GM19238 (cell line): ENCODE measurements around the gene KRT33A.
"Not testable (repeated sequence)": the region's sequence is repeated elsewhere in the genome, so short reads cannot be mapped to it uniquely, and the experiment has no call there.

ENCODE experiments used
- DNase-seq: peaks from one replicate; pipeline ENCODE4 v3.0.0; 2011; ENCODE audit warnings: low spot score; ENCODE audit not compliant: insufficient read length

Gene KRT33A

DNA sequence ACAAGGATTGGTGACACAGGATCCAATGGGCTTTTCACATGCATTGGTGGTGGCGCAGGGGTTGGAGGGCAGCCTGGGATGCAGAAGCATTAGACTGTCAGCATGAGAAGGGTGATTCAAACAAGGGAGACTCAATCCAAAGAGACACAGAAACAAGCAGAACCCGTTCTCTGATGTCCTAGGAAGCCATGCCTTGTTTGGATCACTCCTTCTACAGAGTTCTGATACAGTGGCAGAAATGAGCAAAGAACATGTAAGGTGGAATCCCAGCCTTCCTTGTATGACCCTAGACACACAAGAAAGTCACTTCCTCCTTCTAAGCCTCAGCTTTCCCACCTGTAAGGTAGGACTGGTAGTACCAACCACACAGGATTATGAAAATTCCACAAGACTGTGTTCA, 13.3 kb upstream of the KRT33A start:
- DNase-seq = no peak

DNA sequence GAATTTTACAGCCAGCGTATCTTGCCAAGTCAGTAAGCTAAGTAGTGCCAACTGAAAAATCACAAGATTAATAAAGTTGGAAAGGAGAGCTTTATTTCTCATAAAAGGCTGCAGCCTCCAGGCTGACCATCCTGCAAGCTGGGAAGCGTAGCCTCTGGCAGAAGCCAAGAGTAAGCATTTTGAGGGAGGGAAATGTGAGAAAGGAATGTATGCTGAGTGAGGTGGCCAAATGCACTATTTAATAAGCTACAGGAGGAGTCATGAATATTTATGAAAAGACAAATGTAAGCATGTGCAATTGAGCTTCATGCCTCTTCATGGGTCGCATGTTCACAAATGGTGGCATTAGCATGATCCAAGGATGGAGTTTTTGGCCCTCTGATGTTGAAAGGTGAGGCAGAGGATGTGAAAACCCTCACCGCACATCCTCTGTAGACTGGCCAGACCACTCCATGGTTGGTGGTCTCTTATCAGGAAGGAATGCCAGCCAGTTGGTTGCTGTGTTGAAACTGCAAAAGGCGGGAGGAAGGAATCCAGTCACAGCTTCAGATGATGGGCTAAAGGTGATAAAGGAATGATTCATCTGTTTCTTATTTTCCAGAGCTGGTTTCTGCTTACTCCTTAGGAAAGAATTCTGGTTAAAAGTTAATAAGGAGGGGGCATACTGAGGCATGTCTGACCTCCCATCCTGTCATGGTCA, 9.8 kb upstream of the KRT33A start:
- no peak for DNase-seq

DNA sequence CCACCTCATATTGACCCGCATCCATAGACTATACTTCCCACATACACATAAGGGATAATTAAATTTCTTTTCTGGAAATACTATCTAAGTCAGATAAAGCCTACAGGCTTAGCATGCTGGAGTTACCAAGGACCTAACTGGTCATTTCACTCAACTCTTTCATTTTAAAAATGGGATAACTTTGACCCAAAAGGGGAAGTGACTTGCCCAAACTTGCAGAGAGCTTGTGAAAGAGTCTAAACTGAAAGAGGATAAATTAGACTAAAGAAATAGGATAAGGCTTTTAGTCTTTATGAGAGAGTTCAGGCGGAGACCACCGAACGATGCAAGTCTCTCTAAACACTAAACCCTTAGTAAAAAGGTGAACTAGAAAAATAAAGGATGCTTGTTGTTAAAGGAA, 3.9 kb upstream of the KRT33A start:
- DNase-seq = no peak

DNA sequence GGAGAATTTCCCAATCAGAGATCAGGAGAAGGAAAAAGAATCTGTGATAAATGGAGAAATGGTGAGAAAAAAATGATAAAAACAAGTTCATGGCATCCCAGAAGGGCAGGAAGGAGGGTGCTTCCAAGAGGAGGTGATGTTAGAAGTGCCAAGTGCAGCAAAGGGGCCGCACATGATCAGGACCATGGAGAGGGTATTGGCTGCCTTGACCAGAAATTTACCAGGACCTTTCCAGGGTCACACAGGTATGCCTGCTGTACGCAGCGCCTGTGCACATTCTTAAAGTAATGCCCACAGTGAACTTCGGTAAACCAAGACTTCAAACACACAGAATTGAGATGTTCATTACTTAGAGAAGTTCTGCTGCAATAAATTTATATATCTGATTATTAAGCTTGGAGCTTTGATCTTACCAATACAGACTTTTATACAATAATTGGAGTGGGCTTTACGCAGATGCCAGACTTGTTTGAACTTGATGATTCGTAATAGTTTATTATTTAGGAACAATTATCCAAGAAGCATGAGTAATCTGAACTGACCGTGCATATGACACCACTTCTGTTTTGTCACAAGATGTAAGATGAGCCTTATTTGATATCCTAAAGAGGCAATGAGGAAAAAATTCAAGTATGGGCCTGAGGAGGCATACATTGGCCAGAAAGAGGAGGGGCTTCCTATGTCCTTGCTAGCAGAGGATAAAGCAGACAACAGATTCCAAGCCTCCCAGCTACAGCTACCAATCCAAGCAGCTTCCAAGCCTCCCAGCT, 2.2 kb upstream of the KRT33A start:
- DNase-seq = no peak

DNA sequence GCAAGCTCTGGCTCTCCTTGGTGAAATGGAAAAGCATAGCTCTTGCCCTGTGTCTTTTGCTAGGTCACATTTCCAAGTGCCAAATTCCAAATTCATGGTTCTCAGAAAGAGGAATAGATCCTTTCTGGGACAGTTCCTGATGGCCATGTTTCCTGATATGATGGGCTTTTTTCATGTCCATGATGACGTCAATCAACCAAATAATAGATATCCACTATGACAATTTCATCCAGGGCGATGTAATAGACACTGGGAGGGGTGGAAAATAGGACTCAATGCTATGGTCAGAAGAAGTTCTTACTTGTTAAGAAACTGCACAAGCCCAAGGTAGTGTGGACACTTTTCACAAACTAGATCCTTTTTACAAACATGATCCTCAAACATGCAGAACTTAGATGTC, 549 bp upstream of the KRT33A start:
- DNase-seq = no peak

DNA sequence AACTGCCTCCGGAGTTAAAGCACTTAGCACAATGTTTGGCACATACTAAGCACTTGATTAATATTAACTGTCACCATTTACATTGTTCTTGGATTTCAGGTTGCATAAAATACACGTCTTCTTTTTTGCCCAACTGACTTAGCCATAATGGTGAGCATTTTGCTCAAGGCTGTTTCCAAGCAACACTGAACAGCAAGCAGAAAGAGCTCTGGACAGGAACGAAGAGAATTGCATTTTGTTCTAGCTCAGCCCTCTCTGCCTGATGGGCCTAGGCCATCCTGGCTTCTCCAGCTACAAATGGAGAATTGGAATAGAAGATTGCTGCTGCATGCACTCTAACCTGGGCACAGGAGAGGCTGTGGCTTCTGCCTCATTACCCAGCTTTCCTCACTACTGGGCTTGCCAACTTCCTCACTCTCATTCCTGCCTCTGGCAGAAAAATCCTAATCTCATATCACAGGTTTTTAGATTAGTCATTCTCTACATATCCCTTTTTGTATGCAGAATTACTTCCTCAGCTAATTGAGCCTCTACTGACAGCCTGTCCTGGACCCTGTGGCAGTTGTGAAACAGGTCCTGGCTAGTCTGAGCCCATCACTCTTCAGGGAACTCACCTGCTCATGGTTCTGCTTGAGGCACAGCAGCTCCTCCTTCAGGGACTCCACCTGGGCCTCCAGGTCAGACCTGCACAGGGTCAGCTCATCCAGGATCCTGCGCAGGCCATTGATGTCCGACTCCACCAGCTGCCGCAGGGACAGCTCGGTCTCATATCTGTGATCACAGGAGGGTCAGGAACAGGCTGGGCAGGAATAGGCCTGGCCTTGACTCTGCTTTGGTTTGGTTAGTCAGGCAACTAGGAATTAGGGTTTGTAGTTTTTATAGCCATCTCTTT, 2.5 kb downstream of the KRT33A start:
- DNase-seq = no peak

DNA sequence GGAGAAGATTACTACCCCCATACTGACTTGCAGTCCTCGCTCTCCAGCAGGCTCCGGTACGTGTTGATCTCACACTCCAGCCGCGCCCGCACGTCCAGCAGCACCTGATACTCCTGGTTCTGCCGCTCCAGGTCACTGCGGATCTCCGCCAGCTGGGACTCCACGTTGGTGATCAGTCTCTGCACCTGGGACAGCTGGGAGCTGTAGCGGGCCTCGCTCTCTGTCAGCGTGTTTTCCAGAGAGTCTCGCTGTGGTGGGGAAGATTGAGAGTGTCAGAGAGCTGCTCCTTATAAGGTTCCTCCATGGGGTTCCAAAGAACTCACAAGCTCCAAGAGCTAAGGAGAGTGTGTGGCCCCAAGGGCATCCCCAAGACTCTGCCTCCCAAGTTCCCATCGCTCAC, 4.2 kb downstream of the KRT33A start:
- not testable (repeated sequence) for DNase-seq

DNA sequence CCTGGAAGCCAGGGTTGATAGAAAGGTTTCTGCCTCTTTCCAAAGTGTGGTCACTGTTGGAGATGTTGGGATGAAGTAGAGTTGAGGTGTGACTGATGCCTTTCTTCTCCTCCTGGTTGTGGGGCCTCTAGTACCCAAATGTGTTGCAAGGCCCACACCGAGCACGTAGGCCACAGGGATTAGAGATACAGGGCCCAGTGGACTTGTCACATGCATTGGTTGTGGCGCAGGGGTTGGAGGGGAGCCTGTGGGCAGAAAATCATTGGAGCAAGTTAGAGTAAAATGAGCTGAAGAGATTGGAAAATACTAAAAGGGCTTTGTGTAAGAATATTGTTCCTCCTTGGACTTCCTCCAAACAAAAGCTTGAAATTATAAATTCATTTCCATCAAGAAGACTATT, 4.6 kb downstream of the KRT33A start:
- DNase-seq = no peak

DNA sequence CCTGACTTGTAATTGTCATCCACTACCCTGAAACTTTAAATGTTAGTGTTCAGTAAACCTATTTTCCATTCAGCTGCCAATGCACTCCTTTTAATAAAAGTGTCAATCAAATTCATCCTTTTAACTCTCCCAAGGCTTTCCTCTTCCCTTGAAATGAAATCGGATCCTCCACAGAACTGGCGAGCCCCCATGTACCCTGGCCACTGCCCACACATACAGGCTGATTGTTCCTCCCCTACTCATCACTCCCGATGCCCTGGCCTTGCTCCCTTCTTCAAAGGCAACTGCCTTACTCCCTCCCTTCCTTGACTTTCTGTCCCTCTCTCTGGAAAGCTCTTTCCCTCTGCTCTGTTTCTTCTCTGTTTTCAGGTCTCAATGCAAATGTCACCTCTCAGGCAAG, 7.6 kb downstream of the KRT33A start:
- no peak for DNase-seq

DNA sequence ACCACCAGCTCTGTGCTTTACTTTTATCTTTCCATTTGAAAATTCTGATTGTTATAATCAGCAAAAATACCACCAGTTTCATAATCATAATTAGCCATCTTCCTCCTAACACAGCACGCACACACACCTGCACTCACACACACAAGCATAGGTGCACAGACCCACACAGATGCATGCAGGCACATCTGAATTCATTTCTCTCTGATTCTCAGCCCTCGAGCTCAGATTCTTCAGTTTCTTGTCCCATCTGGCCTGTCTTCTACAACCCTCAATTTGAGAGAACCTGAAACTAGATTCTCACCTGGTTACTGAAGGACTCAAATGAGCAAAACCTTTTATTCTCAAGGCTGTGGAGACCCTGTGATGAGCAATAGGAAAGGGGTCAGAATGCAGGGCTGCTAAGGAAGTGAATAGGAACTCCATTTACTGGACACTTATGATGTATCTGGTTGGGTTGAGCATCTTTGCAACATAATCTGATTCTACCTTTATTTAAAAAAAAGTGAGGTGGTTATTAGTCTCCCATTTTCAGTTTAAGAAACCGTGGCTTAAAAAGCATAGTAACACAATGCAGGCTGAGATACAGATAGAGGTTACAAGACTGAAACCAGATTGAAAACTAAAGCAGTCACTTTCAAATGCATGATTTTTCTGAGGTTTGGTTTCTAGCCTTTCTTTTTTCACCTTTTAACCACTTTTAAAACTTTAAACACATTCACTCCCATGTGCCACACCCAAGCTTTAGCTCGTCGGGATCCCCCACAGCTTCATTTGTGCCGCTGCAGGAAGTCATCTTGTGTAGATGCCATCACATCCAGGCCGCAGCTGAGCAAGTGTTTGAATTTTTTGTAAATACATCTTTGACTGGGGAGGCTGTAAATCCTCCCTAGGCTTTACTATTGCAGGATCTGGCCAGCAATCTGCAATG, 9.4 kb downstream of the KRT33A start:
- DNase-seq = no peak

DNA sequence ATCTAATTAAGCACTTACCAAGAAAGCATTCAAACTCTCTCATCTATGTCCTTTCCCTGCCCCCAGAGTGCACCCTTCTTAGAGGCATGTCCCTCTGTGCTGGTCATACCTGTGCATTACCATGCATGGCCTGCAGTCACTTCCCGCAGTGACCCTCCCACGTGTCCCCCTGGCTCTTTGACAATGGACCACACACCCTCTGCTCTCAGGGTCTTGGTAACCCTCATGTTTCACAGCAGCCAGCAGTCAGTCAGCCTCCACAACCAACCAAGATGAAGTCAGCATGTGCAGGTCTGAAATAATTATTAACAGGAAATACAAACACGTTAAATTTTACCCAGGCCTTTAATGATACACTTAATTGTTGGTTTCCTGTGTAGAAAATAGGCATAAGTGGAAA, 10.1 kb downstream of the KRT33A start:
- DNase-seq = no peak

DNA sequence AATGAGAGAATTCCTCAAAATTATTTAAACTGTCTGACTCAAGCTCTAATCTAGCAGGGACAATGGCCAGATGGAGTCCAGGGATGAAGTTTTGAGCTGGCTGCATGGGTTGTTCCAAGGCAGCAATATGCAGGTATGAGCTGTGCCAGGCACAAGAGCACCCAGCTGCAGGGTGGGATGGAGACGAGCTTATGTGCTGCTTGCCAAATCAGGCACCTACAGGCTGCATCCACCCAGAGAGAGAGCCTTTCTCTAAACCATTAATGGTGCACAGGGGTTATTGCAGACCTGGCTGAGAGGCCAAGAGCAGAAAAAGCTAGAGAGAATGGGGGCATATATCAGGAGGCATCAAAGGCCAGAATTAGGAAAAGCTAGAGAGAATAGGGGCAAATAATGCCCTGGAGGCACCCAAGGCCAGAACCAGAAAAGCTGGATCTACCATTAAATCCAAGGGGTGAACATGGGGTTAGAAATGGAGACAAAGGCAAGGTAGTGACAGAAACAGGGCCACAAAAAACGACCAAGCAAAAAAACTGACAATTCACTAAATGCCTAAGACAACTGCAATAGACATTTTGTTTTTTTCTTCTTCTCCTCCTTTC, 11.0 kb downstream of the KRT33A start:
- DNase-seq = no peak

DNA sequence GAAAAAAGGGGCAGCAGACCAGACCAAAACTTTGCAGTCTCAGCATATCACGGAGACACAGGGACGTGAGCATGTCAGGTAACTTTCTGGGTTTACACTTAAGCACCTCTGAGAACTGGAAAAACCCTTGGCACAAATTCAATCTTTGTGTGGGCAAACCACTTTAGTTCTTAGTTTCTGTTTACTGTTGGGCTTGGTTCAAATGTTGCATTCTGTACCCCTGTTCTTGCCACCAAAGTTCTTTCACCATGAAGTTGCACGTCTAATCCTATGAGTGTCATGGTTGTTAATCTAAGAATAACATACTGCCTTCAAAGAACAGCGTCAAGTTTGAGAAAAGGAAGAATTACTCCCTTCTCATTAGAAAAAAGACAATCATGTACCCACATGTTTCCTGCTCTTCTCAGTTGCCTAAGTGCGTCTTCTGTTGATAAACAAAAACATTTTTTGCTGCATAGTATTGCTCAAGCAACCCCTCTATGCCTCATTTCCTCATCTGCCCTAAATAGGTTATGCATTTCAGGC, 11.6 kb downstream of the KRT33A start:
- DNase-seq = no peak

DNA sequence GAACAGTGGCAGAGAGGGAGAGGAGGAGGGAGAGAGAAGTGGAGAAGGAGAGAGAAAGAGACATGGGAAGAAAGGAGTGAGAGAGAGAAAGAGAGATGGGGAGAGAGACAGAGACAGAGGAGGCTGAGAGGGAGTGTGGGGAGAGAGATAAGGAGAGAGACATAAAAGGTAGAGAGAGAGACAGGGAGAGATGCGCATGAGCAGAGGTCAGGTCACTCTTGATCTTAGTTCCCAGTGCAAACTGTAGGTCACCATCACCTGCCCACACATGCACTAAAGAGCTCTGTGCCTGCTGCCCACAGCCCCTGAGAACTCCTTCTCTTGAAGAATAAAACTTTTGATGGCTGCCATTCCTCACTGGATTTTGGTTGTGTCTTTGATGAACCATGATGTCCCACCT, 14.9 kb downstream of the KRT33A start:
- no peak for DNase-seq

DNA sequence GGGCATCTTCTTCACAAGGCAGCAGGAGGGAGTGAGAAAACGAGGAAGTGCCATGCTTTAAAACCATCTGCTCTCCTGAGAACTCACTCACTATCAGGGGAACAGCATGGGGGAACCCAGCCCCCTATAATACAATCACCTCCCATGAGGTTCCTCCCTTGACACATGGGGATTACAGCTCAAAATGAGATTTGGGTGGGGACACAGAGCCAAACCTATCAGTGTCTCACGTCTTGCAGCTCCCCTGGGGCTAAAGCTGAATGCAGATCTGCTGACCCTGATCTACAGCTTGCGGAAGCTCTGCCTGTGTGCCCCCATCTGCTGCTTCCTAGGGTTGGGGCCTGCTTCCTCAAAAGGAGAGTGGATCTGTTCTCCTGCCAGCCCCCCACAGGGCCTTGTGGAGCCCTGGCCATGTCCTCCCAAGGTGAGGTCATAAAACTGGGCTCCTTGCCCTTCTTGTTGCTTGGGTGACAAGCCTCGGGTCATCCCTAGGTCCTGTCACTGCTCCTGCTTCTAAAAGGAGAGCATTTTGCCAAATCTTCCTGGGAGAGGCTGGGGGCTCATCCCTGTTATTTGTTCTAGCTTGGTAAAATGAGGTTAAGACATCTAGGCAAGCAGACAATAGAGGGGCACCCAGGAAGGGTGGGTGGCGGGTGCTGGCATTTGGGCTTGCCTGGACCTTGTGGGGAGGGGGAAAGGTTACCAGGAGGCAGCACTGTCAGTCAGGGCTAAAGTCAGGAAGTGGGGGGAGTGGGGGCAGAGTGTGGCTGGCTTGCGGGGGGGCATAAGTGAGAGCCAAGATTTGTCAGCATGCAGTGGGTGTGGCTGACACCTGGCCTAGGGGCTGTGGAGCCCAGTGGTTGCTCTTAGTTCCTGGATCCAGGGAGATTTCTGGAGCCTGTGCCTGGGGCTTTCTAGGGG, 16.0 kb downstream of the KRT33A start:
- no peak for DNase-seq

DNA sequence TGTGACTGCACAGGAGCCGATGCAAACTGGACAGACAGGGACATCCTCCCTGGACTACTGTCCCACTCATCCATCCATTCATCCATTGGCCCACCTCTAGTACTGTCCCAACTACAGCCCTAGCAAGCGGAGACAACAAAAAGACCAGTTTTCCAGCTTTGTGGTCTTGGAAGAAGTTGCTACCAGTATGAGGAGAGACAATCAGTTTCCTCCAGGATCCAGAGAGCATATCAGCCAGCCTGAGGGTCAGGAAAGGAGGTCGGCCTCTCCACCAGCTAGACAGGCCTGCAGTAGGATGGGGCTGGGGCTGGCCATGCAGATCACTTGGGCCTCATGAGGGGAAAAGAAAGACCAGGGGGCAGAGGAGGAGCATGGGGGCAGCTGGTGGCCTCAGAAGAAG, 16.8 kb downstream of the KRT33A start:
- no peak for DNase-seq

DNA sequence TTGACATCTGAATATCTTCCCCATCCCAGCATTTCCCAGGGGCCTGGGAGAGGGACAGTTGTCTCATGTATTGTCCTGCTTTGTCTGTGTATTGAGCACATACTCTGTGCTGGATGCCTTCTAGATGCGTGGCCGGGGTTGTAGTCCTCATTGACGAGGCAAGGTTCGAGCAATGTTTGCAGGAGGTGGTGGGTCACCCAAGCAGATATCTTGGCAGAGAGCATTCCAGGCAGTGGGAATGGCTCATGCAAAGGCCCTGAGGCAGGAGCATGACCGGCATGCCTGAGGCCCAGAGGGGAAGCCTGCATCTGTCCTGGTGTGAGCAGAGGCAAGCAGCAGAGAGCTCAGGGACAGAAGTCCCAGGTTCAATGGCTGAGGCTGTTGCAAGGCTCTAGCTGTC, 17.5 kb downstream of the KRT33A start:
- no peak for DNase-seq

DNA sequence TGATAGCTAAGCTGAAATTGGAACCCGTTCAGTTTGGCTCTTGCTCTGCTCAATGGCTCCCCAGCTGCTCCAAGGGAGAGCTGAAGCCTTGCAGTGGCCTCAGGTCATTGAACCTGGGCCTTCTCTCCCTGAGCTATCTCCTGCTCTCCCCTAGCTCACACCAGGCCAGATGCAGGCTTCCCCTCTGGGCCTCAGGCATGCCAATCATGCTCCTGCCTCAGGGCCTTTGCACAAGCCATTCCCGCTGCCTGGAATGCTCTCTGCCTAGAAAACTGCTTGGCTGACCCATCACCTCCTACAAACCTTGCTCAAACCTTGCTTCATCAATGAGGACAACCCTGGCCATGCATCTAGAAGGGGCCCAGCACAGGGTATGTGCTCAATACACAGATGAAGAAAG, 18.4 kb downstream of the KRT33A start:
- no peak for DNase-seq

DNA sequence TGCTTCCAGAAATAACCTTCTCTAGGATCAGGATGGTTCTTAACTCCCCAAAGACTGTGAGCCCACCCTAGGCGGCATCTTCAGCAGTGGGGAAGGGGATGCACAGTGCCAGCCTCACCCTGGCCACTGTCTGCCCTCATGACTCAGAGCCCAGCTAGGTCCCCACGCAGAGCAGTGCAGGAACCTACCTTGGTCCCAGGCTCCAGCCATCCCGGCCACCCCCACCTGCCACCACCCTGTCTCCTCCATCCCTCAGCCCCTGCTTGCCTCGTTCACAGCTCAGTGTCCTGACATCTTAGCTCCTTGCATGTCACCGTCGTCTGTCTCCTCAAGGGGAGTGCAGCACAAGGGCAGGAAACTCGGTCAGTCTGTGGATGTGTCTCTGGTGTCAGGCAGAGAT, 19.0 kb downstream of the KRT33A start:
- no peak for DNase-seq
